Cardiac fibroblast (primary cell): ENCODE measurements around the gene CTDSPL.

Experiments
- DNase-seq, 2 donors: peaks; one replicate each; pipeline versions ENCODE4 v3.0.0 to v3.0.0-alpha.2; 2010; ENCODE audit warnings: low read depth in 2 of 2
- H3K4me3 ChIP-seq, 2 donors: replicated peaks in 1 of 2; 1 replicate in 1 of 2; 2 replicates in 1 of 2; pipeline ENCODE4 v1.5.1; 2011; ENCODE audit warnings: low read depth in 2 of 2, low read length in 2 of 2, mild to moderate bottlenecking in 2 of 2, moderate library complexity in 1 of 2
- TF ChIP-seq, protein P1 (sequence below): IDR thresholded peaks from one replicate; pipeline ENCODE4 v1.5.1; 2011; ENCODE audit warnings: low read depth, mild to moderate bottlenecking, low read length, inconsistent platforms

CTDSPL gene

DNA sequence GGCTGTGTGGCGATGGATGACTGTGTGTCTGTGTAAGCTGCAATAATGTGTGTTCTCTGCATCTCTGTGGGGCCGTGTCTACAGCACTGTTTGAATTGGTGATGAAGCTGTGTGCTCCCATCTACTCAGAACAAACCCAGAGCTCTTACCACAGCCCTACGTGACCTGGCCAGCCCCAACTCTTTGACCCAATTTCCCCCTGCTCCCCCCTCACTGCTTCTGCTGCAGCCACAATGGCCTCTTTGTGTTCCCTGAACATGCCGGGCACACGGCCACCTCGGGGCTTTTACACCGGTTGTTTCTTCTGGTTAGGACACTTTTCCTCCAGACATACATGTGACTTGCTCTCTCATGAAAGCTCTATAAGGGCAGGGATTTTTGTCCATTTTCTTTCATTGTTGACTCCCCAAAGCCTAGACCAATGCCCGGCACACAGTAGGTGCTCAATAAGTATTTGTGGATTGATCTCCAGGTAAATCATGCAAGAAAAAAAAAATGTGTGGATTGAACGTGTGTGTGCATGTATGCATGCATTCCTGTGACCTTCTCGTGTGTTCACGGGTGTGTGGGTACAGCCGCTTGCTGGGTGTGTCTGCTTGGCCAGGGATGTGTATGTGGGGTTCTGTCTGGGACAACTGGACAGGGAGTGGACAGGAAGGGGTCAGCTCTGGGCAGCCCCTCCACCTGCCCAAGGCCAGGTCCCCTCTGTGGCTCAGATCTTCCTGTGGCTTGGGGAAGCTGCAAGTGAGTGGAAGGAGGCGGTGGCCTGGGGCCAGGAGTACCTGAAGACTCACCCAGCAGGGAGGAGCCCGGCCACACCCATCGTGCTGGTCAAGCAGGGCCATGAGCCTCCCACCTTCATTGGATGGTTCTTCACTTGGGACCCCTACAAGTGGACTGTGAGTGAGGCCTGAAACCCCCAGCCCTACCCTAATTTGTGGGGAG lies 143.7 kb downstream of the CTDSPL start:
- TF ChIP-seq, protein P1, sequence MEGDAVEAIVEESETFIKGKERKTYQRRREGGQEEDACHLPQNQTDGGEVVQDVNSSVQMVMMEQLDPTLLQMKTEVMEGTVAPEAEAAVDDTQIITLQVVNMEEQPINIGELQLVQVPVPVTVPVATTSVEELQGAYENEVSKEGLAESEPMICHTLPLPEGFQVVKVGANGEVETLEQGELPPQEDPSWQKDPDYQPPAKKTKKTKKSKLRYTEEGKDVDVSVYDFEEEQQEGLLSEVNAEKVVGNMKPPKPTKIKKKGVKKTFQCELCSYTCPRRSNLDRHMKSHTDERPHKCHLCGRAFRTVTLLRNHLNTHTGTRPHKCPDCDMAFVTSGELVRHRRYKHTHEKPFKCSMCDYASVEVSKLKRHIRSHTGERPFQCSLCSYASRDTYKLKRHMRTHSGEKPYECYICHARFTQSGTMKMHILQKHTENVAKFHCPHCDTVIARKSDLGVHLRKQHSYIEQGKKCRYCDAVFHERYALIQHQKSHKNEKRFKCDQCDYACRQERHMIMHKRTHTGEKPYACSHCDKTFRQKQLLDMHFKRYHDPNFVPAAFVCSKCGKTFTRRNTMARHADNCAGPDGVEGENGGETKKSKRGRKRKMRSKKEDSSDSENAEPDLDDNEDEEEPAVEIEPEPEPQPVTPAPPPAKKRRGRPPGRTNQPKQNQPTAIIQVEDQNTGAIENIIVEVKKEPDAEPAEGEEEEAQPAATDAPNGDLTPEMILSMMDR = no peak
- DNase-seq = peak in 1 of 2 donors; percentile 59
- H3K4me3 ChIP-seq = no peak overlapping the region

DNA sequence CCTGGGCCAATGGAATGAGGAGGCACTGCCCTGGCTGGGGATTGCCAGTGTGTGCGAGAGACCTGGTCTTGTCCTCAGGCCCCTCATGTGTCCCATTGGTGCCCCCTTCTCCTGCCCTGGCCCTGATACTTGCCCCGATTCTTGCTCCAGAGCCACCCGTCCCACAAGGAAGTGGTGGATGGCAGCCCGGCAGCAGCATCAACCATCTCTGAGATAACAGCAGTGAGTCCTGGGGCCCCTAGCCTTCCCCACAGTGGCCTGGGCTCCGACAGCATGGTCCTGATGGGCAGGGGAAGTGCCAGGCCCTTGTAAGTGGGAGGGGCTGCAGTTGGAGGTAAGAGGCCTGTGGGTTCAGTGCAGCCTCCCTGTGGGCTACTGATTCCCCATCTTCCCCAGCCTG lies 144.4 kb downstream of the CTDSPL start:
- H3K4me3 ChIP-seq = no peak overlapping the region

DNA sequence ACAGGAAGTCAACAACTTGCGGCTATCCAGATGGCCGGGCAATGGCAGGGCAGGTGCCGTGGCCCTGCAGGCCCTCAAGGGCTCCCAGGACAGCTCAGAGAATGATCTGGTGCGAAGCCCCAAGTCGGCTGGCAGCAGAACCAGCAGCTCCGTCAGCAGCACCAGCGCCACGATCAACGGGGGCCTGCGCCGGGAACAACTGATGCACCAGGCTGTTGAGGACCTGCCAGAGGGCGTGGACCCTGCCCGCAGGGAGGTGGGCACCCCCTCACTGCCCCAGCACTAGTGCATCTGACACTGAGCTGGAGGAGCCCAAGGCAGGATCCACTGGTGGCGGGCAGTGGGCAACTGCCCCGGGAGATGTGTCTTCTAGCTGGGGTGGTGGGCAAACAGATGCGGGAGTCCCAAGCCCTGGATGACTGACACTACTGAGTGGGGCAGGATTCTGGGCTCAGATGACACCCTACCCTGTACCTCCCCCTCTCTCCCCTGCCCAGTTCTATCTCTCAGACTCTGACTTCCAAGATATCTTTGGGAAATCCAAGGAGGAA lies 144.8 kb downstream of the CTDSPL start:
- no peak for DNase-seq
- no peak overlapping the region for H3K4me3 ChIP-seq
- TF ChIP-seq, protein P1 = no peak

More for the DNA sequence above, 144.4 kb downstream of the CTDSPL start:
- TF ChIP-seq, protein P1 = no peak
- DNase-seq = no peak

DNA sequence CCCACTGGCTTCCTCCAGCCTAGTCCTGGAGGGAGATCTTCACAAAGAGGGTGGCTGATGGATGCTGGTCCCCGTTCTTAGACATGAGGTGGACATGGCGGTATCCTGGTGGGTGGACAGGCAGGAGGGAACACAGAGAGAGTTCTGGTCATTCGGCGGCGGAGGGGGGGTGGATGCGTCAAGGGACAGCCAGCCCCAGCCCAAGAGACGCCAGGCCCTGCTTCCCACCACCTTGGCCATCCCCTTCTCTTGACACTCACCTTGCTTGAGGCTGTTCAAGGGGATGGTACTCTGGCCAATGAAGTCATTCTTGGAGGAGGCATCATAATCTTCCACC lies 146.0 kb downstream of the CTDSPL start:
- TF ChIP-seq, protein P1 = no peak
- no peak overlapping the region for H3K4me3 ChIP-seq
- DNase-seq = no peak

DNA sequence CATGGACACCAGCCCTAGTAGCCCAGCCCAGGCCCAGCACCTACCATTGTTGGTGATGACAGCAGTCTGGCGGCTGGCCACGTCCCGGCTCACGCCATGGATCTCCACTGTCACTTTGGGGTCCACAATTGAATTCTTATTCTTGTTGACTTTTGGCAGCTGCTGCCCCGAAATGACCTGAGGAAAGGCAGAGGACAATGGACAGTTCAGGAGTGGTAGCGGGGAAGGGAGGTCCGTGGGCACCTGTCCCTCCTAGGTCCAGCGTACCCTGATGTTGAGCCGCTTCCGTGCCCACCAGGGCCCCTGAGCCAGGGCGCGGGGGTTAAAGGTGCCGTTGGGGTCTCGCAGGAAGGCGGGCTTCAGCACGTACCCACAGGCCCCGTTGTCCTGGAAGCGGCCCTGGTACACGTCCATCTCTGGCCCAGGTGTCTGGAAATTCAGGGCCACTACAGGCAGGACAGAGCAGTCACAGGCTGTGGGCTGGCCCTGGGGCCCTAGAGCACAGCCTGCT lies 146.6 kb downstream of the CTDSPL start:
- TF ChIP-seq, protein P1 = no peak
- DNase-seq = no peak
- no peak overlapping the region for H3K4me3 ChIP-seq

DNA sequence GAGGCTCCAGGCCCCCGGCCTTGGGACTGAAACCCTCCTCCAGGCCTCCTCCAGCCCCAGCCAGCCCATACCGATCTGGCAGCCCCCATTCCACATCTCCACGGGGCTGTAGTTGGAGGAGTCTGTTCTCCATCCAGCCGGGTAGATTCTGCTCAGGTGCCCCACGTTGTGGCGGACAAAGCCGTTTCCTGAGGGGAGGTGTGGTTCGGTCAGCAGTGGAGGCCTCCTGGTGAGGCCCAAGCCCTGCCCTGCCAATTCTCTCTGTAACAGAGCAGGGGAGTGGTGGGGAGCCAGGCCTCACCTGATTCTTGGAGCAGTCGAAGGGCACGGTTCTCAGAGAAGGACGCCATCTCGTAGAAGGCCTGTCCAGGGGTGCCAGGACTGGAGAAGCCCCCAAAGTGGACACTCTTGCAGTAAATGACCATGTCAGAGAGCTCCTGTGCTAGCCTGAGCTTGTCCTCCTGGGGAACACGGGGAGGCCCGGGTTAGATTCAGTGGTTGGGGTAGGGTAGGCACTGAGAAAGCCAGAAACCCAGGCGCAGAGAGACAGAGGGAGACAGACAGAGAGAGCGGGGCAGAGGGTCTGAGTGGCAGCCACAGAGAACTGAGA lies 147.4 kb downstream of the CTDSPL start:
- TF ChIP-seq, protein P1 = no peak
- H3K4me3 ChIP-seq = no peak overlapping the region
- DNase-seq = no peak
